T1000 (cell line): ENCODE data around the gene CD58.

Source experiments
- DNase-seq: peaks from one replicate; lab custom pipeline; 2025; ENCODE audit warnings: mixed read lengths; lab: John Stamatoyannopoulos, UW

The CD58 gene

GRCh38 chr1:116465845-116466685 is 104.8 kb downstream of the CD58 start:
- DNase-seq: no peak

- DNase-seq: no peak
Observed at GRCh38 chr1:116465477-116465844, 105.4 kb downstream of the CD58 start.
